ENCODE results near the gene FLNB.

The FLNB gene

DNA sequence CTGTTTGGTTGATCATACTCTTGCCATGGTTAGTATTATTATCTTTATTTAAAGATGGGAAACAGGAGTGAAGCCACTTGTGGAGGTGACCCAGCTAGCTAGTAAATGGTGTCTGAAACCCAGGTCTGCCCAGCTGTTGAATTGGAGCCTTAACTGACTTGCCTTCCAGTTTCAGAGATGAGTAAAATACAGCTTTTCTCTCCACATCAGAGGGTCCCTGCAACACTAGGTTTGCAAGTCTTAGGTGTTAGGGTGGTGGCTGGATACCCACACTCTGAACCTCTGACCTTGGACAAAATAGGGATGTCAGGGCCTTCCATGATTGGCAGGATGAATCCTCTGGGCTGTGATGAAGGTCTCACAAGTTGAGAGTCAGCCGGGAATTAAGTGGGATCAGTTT lies 4.1 kb downstream of the FLNB start:
- no peak overlapping the region for H3K27ac ChIP-seq (ENCODE audit: low read length)
- no peak overlapping the region for H3K4me2 ChIP-seq (ENCODE audit: low read depth, low read length)
- no peaks in the 10 kb centered on the region; the same call in 1 of the 2 replicates for H3K27me3 ChIP-seq (replicated peaks; ENCODE audit: insufficient read depth, low read length)
- no peak for TF ChIP-seq EZH2 (optimal IDR thresholded peaks at IDR 0.05; ENCODE audit: low read depth, low read length)
- TF ChIP-seq, protein P1, sequence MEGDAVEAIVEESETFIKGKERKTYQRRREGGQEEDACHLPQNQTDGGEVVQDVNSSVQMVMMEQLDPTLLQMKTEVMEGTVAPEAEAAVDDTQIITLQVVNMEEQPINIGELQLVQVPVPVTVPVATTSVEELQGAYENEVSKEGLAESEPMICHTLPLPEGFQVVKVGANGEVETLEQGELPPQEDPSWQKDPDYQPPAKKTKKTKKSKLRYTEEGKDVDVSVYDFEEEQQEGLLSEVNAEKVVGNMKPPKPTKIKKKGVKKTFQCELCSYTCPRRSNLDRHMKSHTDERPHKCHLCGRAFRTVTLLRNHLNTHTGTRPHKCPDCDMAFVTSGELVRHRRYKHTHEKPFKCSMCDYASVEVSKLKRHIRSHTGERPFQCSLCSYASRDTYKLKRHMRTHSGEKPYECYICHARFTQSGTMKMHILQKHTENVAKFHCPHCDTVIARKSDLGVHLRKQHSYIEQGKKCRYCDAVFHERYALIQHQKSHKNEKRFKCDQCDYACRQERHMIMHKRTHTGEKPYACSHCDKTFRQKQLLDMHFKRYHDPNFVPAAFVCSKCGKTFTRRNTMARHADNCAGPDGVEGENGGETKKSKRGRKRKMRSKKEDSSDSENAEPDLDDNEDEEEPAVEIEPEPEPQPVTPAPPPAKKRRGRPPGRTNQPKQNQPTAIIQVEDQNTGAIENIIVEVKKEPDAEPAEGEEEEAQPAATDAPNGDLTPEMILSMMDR (IDR thresholded peaks at IDR 0.05; ENCODE audit: low read length), result no peak
- TF ChIP-seq EZH2phosphoT487 (IDR thresholded peaks at IDR 0.05; ENCODE audit: low read length), result no peak
- DNase-seq, result no peak
- H3F3A ChIP-seq (ENCODE audit: insufficient read depth, low read length), result 0 out of 2 replicates have a peak, but pooled peaks cover 3% of the 10 kb centered on the region
- H3K4me3 ChIP-seq (ENCODE audit: low read length), result no peak overlapping the region
- no peaks in the 10 kb centered on the region for H3K9me2 ChIP-seq (replicated peaks; ENCODE audit: insufficient read depth, low read length)
- no peak overlapping the region for H2AFZ ChIP-seq (ENCODE audit: low read length)
- no peaks in the 10 kb centered on the region for H4K20me1 ChIP-seq (ENCODE audit: insufficient read depth, low read length)
- no peak overlapping the region for H3K9ac ChIP-seq (ENCODE audit: low read length)
- no peaks in the 10 kb centered on the region for H3K36me3 ChIP-seq (replicated peaks; ENCODE audit: insufficient read depth, low read length)
- no peaks in the 10 kb centered on the region for H3K79me2 ChIP-seq (ENCODE audit: low read length)
- 0 out of 2 replicates have a peak, but pooled peaks cover 4% of the 10 kb centered on the region for H3K4me1 ChIP-seq (ENCODE audit: low read length)
- H3K9me3 ChIP-seq (replicated peaks; ENCODE audit: insufficient read depth, low read length), result no peaks in the 10 kb centered on the region

GRCh38 chr3:58013099-58013498 lies 4.9 kb downstream of the FLNB start:
- Histone ChIP-seq H3K4me3 (ENCODE audit: low read length) (no peak overlapping the region), H4K20me1 (ENCODE audit: insufficient read depth, low read length) (no peaks in the 10 kb centered on the region), H3K27me3 (replicated peaks; ENCODE audit: insufficient read depth, low read length) (no peaks in the 10 kb centered on the region; the same call in 1 of the 2 replicates), H3K79me2 (ENCODE audit: low read length) (no peaks in the 10 kb centered on the region), H3K4me1 (ENCODE audit: low read length) (0 out of 2 replicates have a peak, but pooled peaks cover 4% of the 10 kb centered on the region), H3K9ac (ENCODE audit: low read length) (no peak overlapping the region), H2AFZ (ENCODE audit: low read length) (no peak overlapping the region), H3F3A (ENCODE audit: insufficient read depth, low read length) (no peaks in the 10 kb centered on the region), H3K27ac (ENCODE audit: low read length) (no peak overlapping the region), H3K9me3 (replicated peaks; ENCODE audit: insufficient read depth, low read length) (no peaks in the 10 kb centered on the region), H3K36me3 (replicated peaks; ENCODE audit: insufficient read depth, low read length) (no peaks in the 10 kb centered on the region), H3K9me2 (replicated peaks; ENCODE audit: insufficient read depth, low read length) (no peaks in the 10 kb centered on the region), H3K4me2 (ENCODE audit: low read depth, low read length) (no peak overlapping the region)
- TF ChIP-seq EZH2phosphoT487 (IDR thresholded peaks at IDR 0.05; ENCODE audit: low read length) (no peak), EZH2 (optimal IDR thresholded peaks at IDR 0.05; ENCODE audit: low read depth, low read length) (no peak)
- TF ChIP-seq, protein P1 (IDR thresholded peaks at IDR 0.05; ENCODE audit: low read length), result no peak
- no peak for DNase-seq

DNA sequence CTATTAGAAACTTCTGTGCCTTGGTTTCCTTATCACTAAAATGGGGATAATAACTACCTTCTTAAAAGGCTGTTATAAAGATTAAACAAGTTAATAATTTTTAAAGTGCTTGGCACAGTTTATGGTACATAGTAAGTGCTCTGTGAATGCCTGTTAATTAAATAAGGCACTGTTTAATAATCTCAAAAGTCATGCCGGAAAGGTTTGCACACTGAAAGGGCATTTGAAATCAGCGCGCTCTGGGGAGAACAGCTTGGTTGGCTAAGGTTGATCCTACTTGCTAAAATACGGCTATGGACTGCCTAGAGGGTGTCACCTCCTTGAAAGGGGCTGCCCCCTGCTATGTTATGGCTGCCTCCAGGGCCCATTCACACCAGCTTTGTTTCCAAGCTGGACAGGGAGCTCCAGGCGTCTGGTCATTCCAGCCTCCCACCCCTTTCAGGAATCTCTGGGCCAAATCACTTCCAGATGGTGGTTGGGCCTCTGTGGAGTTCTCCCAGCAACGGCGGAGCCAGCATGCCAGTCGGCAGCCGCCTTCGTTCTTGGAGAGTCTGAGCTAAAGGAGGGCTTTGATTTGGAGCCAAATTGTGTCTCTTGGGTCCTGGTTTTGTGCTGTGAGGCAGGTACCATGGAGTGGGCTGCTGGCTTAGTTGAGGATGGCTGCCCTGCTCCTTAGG lies 5.9 kb downstream of the FLNB start:
- Histone ChIP-seq H3K4me2 (ENCODE audit: low read depth, low read length) (no peak overlapping the region), H2AFZ (ENCODE audit: low read length) (no peak overlapping the region), H3K4me1 (ENCODE audit: low read length) (no peaks in the 10 kb centered on the region), H3K4me3 (ENCODE audit: low read length) (no peak overlapping the region), H3K9ac (ENCODE audit: low read length) (no peak overlapping the region), H4K20me1 (ENCODE audit: insufficient read depth, low read length) (no peaks in the 10 kb centered on the region), H3K79me2 (ENCODE audit: low read length) (no peaks in the 10 kb centered on the region), H3K27me3 (replicated peaks; ENCODE audit: insufficient read depth, low read length) (no peaks in the 10 kb centered on the region; the same call in 1 of the 2 replicates), H3K27ac (ENCODE audit: low read length) (no peak overlapping the region), H3K36me3 (replicated peaks; ENCODE audit: insufficient read depth, low read length) (no peaks in the 10 kb centered on the region), H3F3A (ENCODE audit: insufficient read depth, low read length) (no peaks in the 10 kb centered on the region), H3K9me2 (replicated peaks; ENCODE audit: insufficient read depth, low read length) (no peaks in the 10 kb centered on the region), H3K9me3 (replicated peaks; ENCODE audit: insufficient read depth, low read length) (no peaks in the 10 kb centered on the region)
- DNase-seq, result no peak
- TF ChIP-seq EZH2phosphoT487 (IDR thresholded peaks at IDR 0.05; ENCODE audit: low read length) (no peak), EZH2 (optimal IDR thresholded peaks at IDR 0.05; ENCODE audit: low read depth, low read length) (no peak)
- TF ChIP-seq, protein P1 (IDR thresholded peaks at IDR 0.05; ENCODE audit: low read length), result no peak
